HG03521 (cell line): ENCODE data around the gene ALX4.

Source experiments
- ATAC-seq: cut with Tn5 transposase; IDR thresholded peaks from one replicate; pipeline ENCODE4 v1.9.1; 2021; ENCODE audit warnings: mild to moderate bottlenecking, moderate library complexity; ENCODE audit not compliant: unreplicated experiment

ALX4 gene

DNA sequence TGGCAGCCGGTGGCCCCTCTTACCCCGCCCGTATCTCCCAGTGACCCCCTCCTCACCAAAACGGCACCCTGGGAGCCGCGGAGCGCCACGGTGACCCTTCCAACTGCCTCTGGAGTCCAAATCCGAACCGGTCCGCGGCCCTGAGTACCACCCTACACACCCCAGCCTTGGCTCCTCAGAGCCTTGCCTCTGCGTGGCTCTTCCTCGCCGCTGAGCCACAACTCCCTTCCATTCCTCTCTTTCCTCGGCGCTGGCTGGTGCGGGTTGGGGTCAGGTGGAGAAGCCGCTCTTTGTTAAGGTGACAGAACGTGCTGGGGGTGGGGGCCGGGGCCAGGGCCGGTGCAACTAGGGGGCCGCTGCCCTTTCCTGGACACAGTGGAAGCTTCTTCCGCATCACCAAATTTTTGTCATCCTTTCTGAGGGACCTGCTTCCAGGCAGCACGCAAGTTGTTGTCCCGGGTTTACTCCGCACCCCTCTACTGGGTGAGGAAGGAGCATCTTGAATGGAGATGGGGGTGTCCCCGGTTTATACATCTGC lies 6.5 kb downstream of the ALX4 start:
- no peak for ATAC-seq

DNA sequence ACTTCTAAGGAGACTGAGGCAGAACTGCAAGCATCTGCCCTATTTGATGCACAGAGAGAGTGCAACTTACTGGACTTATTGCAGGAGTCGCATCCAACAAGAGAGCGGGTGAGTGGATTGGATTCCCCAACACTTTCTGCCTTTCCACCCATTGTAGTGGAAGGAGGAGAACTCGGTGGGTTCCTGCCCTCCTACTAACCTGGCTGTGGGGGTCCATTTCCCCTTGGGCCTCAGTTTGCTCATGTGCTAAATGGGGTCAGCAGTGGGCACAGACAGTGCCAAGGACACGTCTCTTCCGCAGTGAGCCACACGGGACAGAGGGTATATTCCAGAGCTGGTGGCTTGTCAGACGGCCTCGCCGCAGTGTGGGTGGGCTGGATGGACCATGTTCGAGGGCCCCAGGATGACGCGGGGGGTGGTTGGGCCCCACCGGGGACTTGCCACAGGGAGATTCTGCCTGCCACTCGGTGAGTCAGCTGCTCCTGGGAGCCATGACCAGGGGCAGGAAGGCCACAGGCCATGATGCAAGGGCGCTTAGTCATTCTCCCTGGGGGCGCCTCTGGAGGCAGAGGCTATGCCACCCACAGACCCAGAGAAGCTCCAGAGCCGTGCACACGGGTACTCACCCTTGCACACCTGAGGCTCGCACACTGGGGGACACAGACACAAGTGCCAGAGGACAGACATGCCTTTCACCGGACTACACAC lies 8.2 kb downstream of the ALX4 start:
- ATAC-seq: no peak

- ATAC-seq: no peak
Measured at GRCh38 chr11:44300844-44301563, 8.9 kb downstream of the ALX4 start.

DNA sequence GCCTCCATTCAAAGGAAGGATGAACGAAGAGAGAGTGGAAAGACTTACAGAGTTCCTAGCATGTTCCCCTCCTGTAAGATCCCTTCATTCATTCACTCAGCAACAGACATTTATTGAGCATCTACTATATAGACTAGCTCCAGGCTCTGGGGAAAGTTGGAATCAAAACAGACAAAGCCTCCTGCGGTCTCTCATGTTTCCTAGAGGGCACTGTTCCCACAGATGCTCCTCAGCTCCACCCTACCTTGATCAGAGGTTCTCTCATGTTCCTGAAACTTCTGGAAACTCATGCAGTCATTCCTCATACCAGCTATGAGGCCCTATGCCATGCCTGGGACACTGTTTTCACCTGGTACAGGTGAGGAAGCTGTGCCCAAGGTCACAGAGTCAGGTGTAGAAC lies 11.1 kb downstream of the ALX4 start:
- no peak for ATAC-seq

DNA sequence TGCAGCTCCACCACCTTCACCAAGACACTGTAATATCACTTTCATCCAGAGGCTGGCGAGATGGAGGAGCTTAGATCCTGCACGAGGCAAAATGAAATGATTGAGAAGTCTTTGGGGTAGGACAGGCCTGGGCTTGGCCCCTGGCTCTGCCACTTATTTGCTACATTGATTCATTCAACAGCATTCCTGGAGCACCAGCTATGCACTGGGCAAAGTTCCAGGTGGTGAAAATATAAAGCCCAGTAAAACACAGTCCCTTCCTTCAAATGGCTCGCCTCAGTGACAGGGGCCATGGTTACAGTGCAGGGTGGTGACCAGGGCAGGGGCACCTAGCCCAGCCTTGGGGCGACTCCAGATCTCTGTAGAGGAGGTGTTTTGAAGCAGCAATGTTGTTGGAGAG lies 19.7 kb downstream of the ALX4 start:
- ATAC-seq: no peak

GRCh38 chr11:44288133-44288526 lies 21.8 kb downstream of the ALX4 start:
- no peak for ATAC-seq

DNA sequence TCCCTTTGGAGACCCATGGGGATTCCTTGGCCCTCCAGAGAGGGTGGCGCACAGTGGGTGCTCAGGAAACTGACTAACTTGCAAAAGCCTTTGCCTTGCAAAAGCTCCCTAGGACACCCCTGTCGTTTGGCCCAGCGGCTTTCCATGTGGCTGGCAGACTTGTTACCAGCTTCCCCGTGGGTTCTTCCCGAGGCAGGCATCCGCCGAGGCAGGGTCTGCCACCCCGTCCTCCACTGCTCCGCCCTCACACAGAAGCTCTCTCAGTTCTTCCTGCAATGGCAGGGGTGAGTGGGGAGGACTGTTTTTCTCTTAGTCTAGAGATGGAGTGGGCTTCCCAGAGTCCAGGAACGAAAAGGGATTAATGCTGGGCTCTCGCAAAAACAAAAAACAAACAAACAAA lies 23.0 kb downstream of the ALX4 start:
- ATAC-seq: no peak

DNA sequence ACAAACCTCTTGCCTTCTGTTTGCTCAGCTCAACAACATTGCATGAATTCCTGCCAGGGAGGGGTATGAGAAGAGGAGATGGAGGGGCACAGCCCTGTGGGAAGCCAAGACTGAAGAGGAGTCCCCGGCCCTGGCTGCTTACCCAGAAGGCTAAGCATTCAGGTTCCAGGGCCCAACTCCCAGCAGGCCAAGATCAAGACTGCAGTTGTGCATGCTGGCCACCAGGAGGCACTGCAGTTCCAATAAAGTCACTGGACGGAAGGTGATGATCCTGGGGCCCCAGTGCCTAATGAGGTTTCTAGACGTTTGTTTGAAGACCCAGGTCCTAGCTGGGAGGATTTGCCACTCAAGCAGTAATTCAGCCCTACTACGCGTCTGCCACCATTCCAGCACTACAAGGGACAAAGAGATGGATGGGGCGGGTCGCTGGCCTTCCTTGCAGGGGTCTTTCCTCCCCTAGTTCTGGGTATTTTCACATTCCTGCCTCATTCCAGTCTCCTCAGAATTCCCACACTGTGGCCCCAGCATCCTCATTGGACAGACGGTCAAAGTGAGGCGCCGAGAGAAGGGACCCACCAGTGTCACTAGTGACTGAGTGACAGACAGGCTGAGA lies 23.6 kb downstream of the ALX4 start:
- ATAC-seq: no peak

DNA sequence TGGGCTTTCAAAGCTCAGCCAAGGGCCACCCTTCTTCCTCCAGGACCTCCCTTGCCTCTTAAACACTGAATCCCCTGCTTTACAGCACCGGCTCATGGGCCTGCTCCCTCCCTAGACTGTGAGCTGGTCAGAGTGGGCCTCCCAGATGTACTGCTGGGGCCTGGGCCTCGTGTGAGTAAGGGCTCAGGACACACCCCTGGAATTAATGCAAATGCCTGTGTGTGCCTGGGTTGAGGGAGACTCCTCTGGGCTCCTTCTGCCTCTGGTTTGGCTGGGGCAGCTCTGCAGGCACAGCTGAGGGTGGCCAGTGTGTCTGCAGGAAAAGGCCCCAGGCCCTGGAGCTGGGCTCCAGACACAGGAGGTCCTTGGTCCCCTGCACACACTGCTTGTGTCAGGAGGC lies 24.2 kb downstream of the ALX4 start:
- no peak for ATAC-seq

DNA sequence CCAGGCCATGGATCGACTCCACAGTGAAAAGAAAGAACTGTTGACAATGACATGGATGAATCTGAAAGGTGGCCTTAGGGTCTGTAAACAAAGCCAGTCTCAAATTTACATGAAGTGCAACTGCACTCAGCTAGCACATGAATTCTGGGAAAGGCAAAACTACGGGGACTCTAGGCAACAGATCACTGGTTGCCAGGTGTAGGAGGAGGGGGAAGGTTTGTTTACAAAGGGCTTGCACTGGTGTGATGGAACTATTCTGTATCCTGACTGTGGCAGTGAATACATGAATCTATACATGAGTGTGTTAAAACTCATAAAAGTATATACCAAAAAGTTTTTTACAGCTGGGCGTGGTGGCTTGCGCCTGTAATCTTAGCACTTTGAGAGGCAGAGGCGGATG lies 27.3 kb downstream of the ALX4 start:
- no peak for ATAC-seq

DNA sequence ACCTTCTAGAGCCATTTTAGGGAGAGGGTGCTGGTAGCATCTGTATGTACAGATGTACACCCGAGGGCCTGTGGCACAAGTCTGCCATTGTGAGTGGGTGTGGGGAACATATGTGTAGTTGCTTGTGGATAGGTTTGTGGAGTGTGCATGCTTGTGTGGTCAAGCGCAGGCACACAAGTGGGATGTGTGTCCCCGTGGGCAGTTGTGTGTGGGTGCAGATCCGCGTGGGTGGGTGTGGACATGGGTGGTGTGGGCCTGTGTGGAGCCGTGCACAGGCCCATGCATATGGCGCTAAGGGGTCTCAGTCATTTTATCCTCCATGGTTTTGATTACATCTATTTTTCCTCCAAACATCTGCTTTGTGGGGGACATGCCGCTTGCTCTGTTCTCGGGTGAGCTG lies 28.8 kb downstream of the ALX4 start:
- ATAC-seq: no peak

- no peak for ATAC-seq
Measured at GRCh38 chr11:44280257-44280656, 29.7 kb downstream of the ALX4 start.

DNA sequence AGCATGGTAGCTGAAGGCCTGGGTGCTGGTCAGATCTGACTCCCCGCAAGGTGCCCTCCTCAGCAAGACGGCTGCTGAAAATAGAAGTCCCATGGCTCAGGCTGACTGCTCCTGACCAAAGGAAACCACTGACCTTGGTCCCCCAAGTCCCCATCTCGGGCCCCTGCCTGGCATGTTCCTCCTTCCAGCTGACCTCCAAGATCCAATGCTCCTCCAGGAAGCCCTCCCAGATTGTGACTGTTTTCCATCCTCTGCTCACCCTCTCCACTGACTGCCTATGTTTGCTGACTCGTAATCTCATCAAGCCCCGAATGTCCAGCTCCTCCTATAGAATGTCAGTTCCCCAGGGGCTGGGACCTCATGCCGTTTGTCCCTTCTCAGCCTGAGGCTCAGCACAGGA lies 30.5 kb downstream of the ALX4 start:
- no peak for ATAC-seq

GRCh38 chr11:44277196-44278090 lies 32.5 kb downstream of the ALX4 start:
- no peak for ATAC-seq

DNA sequence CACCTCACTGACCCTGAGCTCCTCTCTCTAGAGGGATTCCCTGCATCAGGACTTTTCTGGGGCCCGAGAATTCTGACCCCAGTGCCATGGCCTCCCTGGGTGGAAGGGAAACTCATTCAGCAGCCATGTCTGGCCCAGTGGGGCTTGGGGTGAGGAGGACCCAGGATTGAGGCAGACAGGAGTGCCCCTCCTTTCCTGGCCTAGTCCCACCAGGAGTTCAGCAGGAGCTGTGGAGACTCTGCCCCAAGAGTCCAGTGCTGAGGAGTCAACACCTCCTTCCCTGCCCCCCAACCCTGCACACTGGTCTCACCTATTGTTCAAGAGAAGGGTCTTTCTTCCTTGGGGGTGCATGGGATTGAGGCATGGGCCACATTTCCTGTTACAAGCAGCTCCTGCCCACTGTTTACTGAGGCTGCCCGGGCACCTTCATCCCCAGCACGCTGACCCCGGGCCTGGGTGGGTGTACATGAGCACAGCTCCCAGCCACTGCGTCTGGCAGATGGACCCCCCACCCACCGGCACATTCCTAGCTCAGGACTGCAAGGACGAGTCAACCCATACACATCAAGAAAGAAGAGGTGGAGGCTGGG lies 33.9 kb downstream of the ALX4 start:
- ATAC-seq: no peak

- no peak for ATAC-seq
Measured at GRCh38 chr11:44275241-44275640, 34.7 kb downstream of the ALX4 start.

GRCh38 chr11:44274404-44274803 lies 35.5 kb downstream of the ALX4 start:
- ATAC-seq: no peak

- no peak for ATAC-seq
Measured at GRCh38 chr11:44271286-44271685, 38.7 kb downstream of the ALX4 start.

- ATAC-seq: no peak
Measured at GRCh38 chr11:44270403-44271273, 39.3 kb downstream of the ALX4 start.
